ENCODE measurements around the gene VDR.

VDR gene

DNA sequence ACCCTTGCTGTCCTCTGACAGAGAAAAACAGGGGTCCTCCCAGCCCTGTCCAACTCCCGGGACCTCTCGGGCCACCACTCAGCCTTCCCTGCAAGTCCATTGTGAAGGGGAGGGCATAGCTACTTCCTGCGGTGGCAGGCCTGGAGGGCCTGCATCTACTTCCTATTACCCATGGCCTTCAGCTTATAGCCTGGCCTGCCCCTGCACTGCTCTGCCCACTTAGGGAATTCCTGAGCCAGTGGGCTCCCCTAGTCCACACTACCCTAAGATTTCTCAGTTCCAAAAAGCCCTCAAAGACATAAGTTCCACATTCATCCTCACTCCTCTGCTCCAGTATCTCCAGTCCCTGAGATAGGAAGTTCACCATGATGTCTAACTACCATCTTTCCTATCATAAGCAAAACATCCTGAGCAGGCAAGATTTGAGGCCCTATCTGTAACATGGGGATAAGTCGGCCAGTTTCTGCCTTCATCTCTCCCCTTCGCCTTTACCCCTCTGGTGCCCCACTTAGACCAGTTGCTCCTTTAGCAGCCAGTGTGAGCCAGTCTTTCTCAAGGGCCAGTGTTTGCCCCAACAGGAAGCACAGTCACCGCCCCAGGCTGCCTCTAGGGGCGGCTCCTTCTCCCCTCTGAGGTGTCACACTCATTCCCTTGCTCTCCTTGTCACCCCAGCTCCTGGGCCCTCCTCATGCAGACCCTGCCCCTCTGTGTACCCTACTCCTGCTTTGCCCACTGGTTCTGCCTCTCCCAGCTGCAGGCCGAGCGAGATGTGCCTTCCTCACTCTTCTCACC lies 96.0 kb downstream of the VDR start:
- DNase-seq (ENCODE audit: extremely low read depth, low read depth): no peak
- TF ChIP-seq, protein P1, sequence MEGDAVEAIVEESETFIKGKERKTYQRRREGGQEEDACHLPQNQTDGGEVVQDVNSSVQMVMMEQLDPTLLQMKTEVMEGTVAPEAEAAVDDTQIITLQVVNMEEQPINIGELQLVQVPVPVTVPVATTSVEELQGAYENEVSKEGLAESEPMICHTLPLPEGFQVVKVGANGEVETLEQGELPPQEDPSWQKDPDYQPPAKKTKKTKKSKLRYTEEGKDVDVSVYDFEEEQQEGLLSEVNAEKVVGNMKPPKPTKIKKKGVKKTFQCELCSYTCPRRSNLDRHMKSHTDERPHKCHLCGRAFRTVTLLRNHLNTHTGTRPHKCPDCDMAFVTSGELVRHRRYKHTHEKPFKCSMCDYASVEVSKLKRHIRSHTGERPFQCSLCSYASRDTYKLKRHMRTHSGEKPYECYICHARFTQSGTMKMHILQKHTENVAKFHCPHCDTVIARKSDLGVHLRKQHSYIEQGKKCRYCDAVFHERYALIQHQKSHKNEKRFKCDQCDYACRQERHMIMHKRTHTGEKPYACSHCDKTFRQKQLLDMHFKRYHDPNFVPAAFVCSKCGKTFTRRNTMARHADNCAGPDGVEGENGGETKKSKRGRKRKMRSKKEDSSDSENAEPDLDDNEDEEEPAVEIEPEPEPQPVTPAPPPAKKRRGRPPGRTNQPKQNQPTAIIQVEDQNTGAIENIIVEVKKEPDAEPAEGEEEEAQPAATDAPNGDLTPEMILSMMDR (IDR thresholded peaks at IDR 0.05; ENCODE audit: low read depth, low read length): peak; percentile 10

DNA sequence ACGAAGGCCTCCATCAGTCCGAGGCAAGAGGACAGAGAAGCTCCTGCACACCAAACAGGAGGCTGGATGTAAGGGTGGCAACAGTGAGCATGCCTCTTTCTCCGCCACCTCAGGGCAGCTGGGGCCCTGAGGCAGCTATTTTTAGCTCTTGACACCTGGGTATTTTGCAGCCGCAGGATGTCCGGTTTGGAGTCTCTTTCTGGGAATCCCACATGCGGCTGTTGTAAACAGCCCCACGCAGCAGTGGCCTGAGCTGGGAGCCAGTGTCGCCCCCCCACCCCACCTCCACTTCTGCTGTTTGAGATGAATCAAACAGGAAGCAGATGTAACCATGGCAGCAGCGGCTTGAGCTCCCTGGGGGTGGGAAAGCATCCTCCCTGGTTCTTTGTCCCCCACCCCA lies 96.7 kb downstream of the VDR start:
- TF ChIP-seq, protein P1 (IDR thresholded peaks at IDR 0.05; ENCODE audit: low read depth, low read length): no peak
- DNase-seq (ENCODE audit: extremely low read depth, low read depth): no peak

DNA sequence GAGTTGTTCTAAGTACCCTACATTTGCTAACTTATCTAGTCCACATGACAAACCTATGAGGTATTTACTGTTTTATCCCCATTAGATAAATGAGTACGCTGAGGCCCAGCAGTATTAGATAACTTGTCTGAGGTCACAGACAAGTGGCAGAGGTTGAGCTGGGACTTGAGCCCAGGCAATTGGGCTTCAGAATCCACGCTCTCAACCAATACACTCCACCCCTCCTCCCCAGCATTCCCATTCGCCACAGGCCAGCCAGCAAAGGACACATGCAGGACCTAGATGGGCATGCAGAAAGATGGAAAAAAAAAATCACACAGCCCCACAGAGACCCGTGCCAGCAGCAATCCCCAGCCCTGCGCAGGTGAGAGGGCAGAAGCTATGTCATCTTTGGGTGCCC lies 97.5 kb downstream of the VDR start:
- TF ChIP-seq, protein P1 (IDR thresholded peaks at IDR 0.05; ENCODE audit: low read depth, low read length): no peak

DNA sequence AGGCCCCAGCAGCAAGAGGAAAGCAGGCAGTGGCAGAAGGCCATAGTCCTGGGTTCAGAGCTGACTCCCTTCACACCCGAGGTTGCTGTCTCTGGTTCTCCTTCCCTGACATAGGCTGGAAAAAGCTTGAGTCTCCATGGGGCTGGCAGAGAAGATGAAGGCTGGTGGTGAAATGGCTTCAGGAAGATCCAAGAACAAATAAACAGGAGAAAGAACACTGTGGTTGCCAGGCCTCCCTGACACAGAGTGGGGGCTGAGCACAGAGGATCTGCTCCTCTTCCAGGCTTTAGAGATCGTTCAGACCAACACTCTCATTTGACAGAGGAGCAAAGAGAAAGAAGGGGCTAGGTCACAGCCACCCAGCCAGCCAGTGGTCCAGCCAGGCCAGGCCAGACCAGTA lies 99.4 kb downstream of the VDR start:
- TF ChIP-seq, protein P1 (IDR thresholded peaks at IDR 0.05; ENCODE audit: low read depth, low read length): no peak
- DNase-seq (ENCODE audit: extremely low read depth, low read depth): no peak

More for the DNA sequence above, 97.5 kb downstream of the VDR start:
- no peak for DNase-seq (ENCODE audit: extremely low read depth, low read depth)

DNA sequence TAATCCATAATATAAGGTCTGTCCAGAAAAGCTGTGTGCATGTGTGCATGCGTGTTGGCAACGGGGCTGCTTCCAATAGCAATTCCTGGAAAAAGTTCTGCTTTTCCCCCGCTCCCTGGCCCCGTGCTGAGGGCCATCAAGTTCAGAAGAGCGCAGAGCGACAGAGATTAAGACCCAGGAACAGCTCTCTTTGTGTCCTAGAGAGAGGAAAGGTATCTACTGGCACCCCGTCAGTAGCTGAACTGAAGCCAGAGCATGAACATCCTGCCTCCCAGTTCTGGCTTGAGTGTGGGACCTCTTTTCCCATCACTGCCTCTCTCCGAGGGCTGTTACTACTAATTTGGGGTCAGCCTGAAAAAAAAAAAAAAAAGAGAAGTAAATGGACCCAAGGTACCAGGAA lies 100.6 kb downstream of the VDR start:
- DNase-seq (ENCODE audit: extremely low read depth, low read depth): no peak
- TF ChIP-seq, protein P1 (IDR thresholded peaks at IDR 0.05; ENCODE audit: low read depth, low read length): no peak

DNA sequence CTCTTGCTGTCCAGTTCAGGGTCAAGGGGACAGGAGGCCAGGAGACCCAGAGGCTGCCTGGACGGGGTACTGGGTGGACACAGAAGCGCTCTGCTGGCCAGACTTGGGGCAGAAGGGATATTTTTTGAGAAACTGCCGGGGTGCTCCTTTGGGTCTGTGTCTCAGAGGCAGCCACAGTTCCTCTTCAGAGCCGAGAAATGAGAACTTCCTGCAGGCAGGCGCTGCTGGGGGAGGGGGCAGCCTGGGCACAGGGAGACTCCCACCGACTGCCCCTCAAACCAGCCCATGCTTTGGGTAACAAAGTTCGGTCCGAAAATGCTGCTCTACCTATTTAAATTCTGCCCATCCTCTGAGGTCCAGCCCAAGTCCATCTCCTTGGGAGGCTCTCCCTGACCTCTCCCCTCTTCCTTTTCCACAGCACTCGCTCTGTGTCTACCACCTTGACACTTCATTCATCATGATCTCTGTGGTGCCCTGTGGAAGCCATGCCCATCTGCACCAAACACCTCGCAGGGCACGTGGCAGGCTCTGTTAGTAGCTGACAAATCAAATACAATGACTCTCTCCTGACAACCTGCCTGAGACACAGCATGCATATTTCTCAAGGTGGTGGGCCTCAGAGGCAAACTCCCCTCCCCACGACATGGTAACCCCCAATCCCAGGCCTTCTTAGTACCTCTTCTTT lies 101.5 kb downstream of the VDR start:
- TF ChIP-seq, protein P1 (IDR thresholded peaks at IDR 0.05; ENCODE audit: low read depth, low read length): no peak
- DNase-seq (ENCODE audit: extremely low read depth, low read depth): no peak

DNA sequence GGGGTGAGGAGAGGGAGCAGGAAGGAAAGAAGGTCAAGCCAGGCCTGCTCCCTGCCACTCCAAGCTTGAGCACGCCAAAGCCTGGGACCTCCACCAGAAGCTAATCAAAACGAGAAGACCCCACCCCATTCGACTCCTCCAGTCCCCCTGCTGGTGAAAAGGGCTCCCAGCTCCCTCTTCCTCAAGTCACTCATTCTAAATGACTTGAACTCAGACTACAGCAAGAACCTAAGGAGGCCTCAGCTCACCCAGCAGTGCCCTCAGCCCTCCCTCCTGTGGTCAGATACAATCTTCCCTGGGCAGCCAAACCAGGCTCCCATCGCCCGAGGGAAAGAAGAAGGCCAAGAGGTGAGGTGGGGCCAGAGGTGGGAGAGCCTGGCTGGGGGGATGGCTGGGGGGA lies 102.5 kb downstream of the VDR start:
- DNase-seq (ENCODE audit: extremely low read depth, low read depth): no peak
- TF ChIP-seq, protein P1 (IDR thresholded peaks at IDR 0.05; ENCODE audit: low read depth, low read length): peak; percentile 19; the same call in 1 of the 2 replicates

All from AG09319 (cell line).